ENCODE results near the gene HSD11B1. TPM values are rescaled to one million over a fixed set of nuclear protein-coding genes. Genes with fewer than 3 reads are reported as not detected.

Gene HSD11B1
- total and polyA plus RNA-seq, 2 donors (not counting 3 experiments of a cell fraction or from before 2014, with no cell fraction given) = not detected

- CTCF ChIA-PET = interaction anchor here (2.8 kb wide), 1 partner anchor 163 kb away, joined by 12 read pairs; no protein-coding TSS in a partner anchor
- H4K20me1 ChIP-seq (replicated peaks; ENCODE audit: control insufficient read depth, extremely low read depth, insufficient read depth, low read length) = no peaks in the 10 kb centered on the region
- no peak for DNase-seq (ENCODE audit: low read depth, low spot score)
- H3K9me1 ChIP-seq (replicated peaks; ENCODE audit: control insufficient read depth, extremely low read depth, insufficient read depth, low read length) = no peaks in the 10 kb centered on the region
- POLR2A ChIA-PET = no interaction called here
- no peak overlapping the region for H2AFZ ChIP-seq (ENCODE audit: low read depth, low read length)
- no peak for TF ChIP-seq MYC (IDR thresholded peaks at IDR 0.05; ENCODE audit: low read depth, low read length)
- H3K9ac ChIP-seq (replicated peaks; ENCODE audit: extremely low read depth, insufficient read depth, low read length) = no peak overlapping the region
- intact Hi-C loops (cut with micrococcal nuclease) (no loop called here), dilution Hi-C loops (cut with MboI; ENCODE audit: extremely low pct_ligation_motif_present, low sequenced_read_pairs) (no loop called here)
- H3K4me3 ChIP-seq (replicated peaks in 1 of 3; ENCODE audit: insufficient read depth in 1 of 3, low read depth in 1 of 3, low read length in 3 of 3) = no peak overlapping the region
- H3K9me3 ChIP-seq (replicated peaks; ENCODE audit: control insufficient read depth, insufficient read depth, low read length) = no peaks in the 10 kb centered on the region
- H3K36me3 ChIP-seq (ENCODE audit: control insufficient read depth in 2 of 2, extremely low read depth in 1 of 2, insufficient read depth in 2 of 2, low read length in 2 of 2) = no peaks in the 10 kb centered on the region
- no peaks in the 10 kb centered on the region for H3K79me2 ChIP-seq (ENCODE audit: control insufficient read depth, insufficient read depth, low read length)
- H3K4me2 ChIP-seq (ENCODE audit: insufficient read depth, low read length) = no peak overlapping the region
- no TSS peak for BruUV-seq (replicated peaks)
- no peaks in the 10 kb centered on the region for H3K4me1 ChIP-seq (ENCODE audit: control insufficient read depth, extremely low read depth, insufficient read depth, low read length)
- FAIRE-seq = no peak
- peaks cover 0 to 10% of the 10 kb centered on the region in 2 experiments for H3K27me3 ChIP-seq (ENCODE audit: control insufficient read depth in 2 of 2, insufficient read depth in 2 of 2, low read length in 2 of 2)
- no peak overlapping the region for H3K27ac ChIP-seq (ENCODE audit: insufficient read depth, low read depth, low read length)
Observed at GRCh38 chr1:209729436-209729835, 24.8 kb downstream of the HSD11B1 start.

- no peaks in the 10 kb centered on the region for H3K36me3 ChIP-seq (ENCODE audit: control insufficient read depth in 2 of 2, extremely low read depth in 1 of 2, insufficient read depth in 2 of 2, low read length in 2 of 2)
- no peak for DNase-seq (ENCODE audit: low read depth, low spot score)
- intact Hi-C loops (cut with micrococcal nuclease) = no loop called here
Observed at GRCh38 chr1:209732725-209733124, 28.1 kb downstream of the HSD11B1 start.

More at GRCh38 chr1:209732725-209733124, 28.1 kb downstream of the HSD11B1 start:
- H3K9ac ChIP-seq (replicated peaks; ENCODE audit: extremely low read depth, insufficient read depth, low read length) = no peak overlapping the region
- CTCF ChIA-PET = no interaction called here
- no peaks in the 10 kb centered on the region for H3K79me2 ChIP-seq (ENCODE audit: control insufficient read depth, insufficient read depth, low read length)
- no peak for FAIRE-seq
- POLR2A ChIA-PET = no interaction called here
- dilution Hi-C loops (cut with MboI; ENCODE audit: extremely low pct_ligation_motif_present, low sequenced_read_pairs) = no loop called here
- no TSS peak for BruUV-seq (replicated peaks)
- no peaks in the 10 kb centered on the region for H3K9me3 ChIP-seq (replicated peaks; ENCODE audit: control insufficient read depth, insufficient read depth, low read length)
- H3K4me3 ChIP-seq (replicated peaks in 1 of 3; ENCODE audit: insufficient read depth in 1 of 3, low read depth in 1 of 3, low read length in 3 of 3) = no peak overlapping the region
- no peaks in the 10 kb centered on the region for H3K9me1 ChIP-seq (replicated peaks; ENCODE audit: control insufficient read depth, extremely low read depth, insufficient read depth, low read length)
- no peak overlapping the region for H3K27ac ChIP-seq (ENCODE audit: insufficient read depth, low read depth, low read length)
- no peak for TF ChIP-seq POLR2AphosphoS5 (IDR thresholded peaks at IDR 0.05; ENCODE audit: insufficient read depth, low read depth, low read length)
- no peak for TF ChIP-seq MAX (IDR thresholded peaks at IDR 0.05; ENCODE audit: insufficient read depth, insufficient read length)
- TF ChIP-seq GATA2 (IDR thresholded peaks at IDR 0.05; ENCODE audit: insufficient read depth, insufficient read length, low read depth, low read length) = no peak
- TF ChIP-seq MYC (IDR thresholded peaks at IDR 0.05; ENCODE audit: low read depth, low read length) = no peak
- no peak for TF ChIP-seq JUN (IDR thresholded peaks at IDR 0.05; ENCODE audit: borderline replicate concordance, insufficient read depth, insufficient read length, low read depth)
- TF ChIP-seq EZH2 (IDR thresholded peaks at IDR 0.05; ENCODE audit: borderline replicate concordance, low read depth, low read length, severe bottlenecking) = no peak
- no peak for TF ChIP-seq POLR2A (IDR thresholded peaks at IDR 0.05; ENCODE audit: low read depth, low read length)
- TF ChIP-seq FOS (IDR thresholded peaks at IDR 0.05; ENCODE audit: borderline replicate concordance, insufficient read depth, low read length) = no peak
- TF ChIP-seq CTCF (IDR thresholded peaks at IDR 0.05; ENCODE audit: extremely low read depth in 1 of 2, insufficient read depth in 1 of 2, low read depth in 1 of 2, low read length in 2 of 2) = no peak
- peaks cover 0 to 11% of the 10 kb centered on the region in 2 experiments for H3K27me3 ChIP-seq (ENCODE audit: control insufficient read depth in 2 of 2, insufficient read depth in 2 of 2, low read length in 2 of 2)
- H3K4me1 ChIP-seq (ENCODE audit: control insufficient read depth, extremely low read depth, insufficient read depth, low read length) = no peaks in the 10 kb centered on the region
- no peak overlapping the region for H2AFZ ChIP-seq (ENCODE audit: low read depth, low read length)
- no peak overlapping the region for H3K4me2 ChIP-seq (ENCODE audit: insufficient read depth, low read length)
- H4K20me1 ChIP-seq (replicated peaks; ENCODE audit: control insufficient read depth, extremely low read depth, insufficient read depth, low read length) = no peaks in the 10 kb centered on the region

All from endothelial cell of umbilical vein (primary cell).